ENCODE measurements around the gene AQP4. TPM values are rescaled to one million over a fixed set of nuclear protein-coding genes. Genes with fewer than 3 reads are reported as not detected.

AQP4 gene
- total RNA-seq, 4 donors from 2014 or later = 0.33 to 0.84 (median 0.41) TPM

DNA sequence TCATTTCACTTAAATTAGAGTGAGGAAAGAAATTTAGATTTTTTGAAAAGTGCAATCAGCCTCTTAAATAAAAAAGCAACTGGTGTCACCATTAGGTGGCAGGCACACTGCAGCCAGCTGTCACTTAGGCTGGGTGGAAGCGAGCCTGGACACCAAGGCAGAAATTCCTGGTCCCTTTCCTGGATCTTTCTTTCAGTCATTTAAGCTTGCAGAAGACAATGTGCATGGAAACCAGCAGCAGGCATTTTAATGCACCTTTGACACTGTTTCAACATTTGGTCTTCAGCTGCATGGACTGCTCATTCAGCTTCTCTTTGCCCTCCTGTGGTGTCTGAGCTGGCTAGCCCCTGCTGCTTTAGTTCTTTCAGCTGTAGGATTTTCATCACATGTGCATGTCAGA lies 61.0 kb downstream of the AQP4 start:
- Histone ChIP-seq H3K27me3 (no peaks in the 10 kb centered on the region), H3K27ac (replicated peaks in 1 of 4) (no peak overlapping the region), H3K9me3 (no peaks in the 10 kb centered on the region), H3K4me1 (no peaks in the 10 kb centered on the region), H3K36me3 (no peaks in the 10 kb centered on the region), H3K4me3 (no peak overlapping the region)
- WGBS = 63% methylated on average over 1 of the region's 1 CpG
- TF ChIP-seq POLR2A (IDR thresholded peaks at IDR 0.05; ENCODE audit: low read depth) = no peak
- no peak for TF ChIP-seq POLR2AphosphoS5 (IDR thresholded peaks at IDR 0.05)
- TF ChIP-seq CTCF (IDR thresholded peaks at IDR 0.05) = peak in 1 of 3 experiments; percentile 30
- no peak for TF ChIP-seq EP300 (IDR thresholded peaks at IDR 0.05)
- no peak for DNase-seq (ENCODE audit: extremely low spot score)
- intact Hi-C loops (cut with DNase I) = no loop called here

DNA sequence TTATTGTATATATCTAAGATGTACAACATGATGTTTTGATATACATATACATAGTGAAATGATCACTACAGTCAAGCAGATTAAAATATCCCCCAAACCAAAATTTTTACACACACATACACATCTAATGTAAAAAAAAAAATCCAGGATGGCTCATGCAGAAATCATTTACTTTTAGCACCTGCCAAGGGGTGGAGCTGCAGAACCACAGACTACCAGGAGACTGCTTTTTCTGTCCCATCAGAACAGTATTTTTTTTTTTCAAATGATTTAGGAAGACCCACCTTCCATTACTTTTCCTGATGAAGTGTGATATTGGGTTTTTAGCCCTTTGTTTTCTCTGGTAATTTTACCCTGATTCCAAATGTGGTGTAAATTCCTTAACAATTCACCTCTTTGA lies 61.9 kb downstream of the AQP4 start:
- intact Hi-C loops (cut with DNase I) = no loop called here
- DNase-seq (ENCODE audit: extremely low spot score) = no peak
- no peaks in the 10 kb centered on the region for H3K4me1 ChIP-seq
- no peak overlapping the region for H3K4me3 ChIP-seq
- TF ChIP-seq CTCF (IDR thresholded peaks at IDR 0.05) = no peak
- no peak for TF ChIP-seq POLR2AphosphoS5 (IDR thresholded peaks at IDR 0.05)
- TF ChIP-seq EP300 (IDR thresholded peaks at IDR 0.05) = no peak
- no peak for TF ChIP-seq POLR2A (IDR thresholded peaks at IDR 0.05; ENCODE audit: low read depth)
- no peaks in the 10 kb centered on the region for H3K27me3 ChIP-seq
- H3K9me3 ChIP-seq = no peaks in the 10 kb centered on the region
- H3K36me3 ChIP-seq = no peaks in the 10 kb centered on the region
- no peak overlapping the region for H3K27ac ChIP-seq (replicated peaks in 1 of 4)

GRCh38 chr18:26802330-26803200 lies 62.9 kb downstream of the AQP4 start:
- Histone ChIP-seq H3K36me3 (no peaks in the 10 kb centered on the region), H3K27ac (replicated peaks in 1 of 4) (no peak overlapping the region), H3K4me1 (no peaks in the 10 kb centered on the region), H3K4me3 (no peak overlapping the region), H3K9me3 (no peaks in the 10 kb centered on the region), H3K27me3 (no peaks in the 10 kb centered on the region)
- no peak for TF ChIP-seq POLR2A (IDR thresholded peaks at IDR 0.05; ENCODE audit: low read depth)
- no peak for TF ChIP-seq CTCF (IDR thresholded peaks at IDR 0.05)
- no peak for TF ChIP-seq POLR2AphosphoS5 (IDR thresholded peaks at IDR 0.05)
- no peak for TF ChIP-seq EP300 (IDR thresholded peaks at IDR 0.05)
- 72% methylated on average over 4 of the region's 4 CpGs for WGBS
- intact Hi-C loops (cut with DNase I) = no loop called here
- no peak for DNase-seq (ENCODE audit: extremely low spot score)

Data from esophagus muscularis mucosa (tissue), 4 donors.